Measurements from ENCODE around the gene REPIN1. TPM values are rescaled to one million over a fixed set of nuclear protein-coding genes. Genes with fewer than 3 reads are reported as not detected.

The REPIN1 gene
- total RNA-seq, 1 donor from 2014 or later, result 148 TPM

DNA sequence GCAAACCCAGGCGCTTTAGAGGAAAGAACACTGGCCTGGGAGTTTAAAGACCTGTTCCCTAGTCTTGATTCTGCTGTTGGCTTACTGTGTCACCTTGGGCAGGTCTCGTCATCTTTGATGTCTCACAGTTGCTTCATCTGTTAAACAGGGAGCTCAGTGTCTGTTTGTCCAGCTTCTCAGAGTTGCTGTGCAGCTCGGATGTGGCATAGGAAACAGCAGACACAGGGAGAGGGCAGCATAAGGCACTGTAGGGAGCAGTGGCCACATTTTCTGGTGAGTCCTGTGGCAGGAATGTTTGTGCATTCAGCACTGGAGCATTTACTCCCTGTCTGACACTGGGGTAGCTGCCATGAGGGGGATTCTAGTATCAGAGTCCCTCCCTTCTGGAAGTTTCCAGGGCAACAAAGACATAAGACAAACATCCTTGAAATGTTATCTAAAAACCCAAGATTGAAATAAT, 2.0 kb downstream of the REPIN1 start:
- peaks cover 14% of the 10 kb centered on the region for H3K36me3 Mint-ChIP-seq (ENCODE audit: insufficient read depth)

DNA sequence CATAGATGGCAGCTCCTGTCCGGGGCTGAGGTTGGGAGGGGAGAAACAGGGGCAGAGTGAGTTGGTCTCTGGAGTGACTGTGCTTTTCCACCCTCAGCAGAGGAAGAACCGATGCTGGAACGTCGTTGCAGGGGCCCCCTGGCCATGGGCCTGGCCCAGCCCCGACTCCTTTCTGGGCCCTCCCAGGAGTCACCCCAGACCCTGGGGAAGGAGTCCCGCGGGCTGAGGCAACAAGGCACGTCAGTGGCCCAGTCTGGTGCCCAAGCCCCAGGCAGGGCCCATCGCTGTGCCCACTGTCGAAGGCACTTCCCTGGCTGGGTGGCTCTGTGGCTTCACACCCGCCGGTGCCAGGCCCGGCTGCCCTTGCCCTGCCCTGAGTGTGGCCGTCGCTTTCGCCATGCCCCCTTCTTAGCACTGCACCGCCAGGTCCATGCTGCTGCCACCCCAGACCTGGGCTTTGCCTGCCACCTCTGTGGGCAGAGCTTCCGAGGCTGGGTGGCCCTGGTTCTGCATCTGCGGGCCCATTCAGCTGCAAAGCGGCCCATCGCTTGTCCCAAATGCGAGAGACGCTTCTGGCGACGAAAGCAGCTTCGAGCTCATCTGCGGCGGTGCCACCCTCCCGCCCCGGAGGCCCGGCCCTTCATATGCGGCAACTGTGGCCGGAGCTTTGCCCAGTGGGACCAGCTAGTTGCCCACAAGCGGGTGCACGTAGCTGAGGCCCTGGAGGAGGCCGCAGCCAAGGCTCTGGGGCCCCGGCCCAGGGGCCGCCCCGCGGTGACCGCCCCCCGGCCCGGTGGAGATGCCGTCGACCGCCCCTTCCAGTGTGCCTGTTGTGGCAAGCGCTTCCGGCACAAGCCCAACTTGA, 2.7 kb downstream of the REPIN1 start:
- peaks cover 14% of the 10 kb centered on the region for H3K36me3 Mint-ChIP-seq (ENCODE audit: insufficient read depth)
- no peak overlapping the region for H3K27ac Mint-ChIP-seq
- no peaks in the 10 kb centered on the region for H3K9me3 Mint-ChIP-seq (ENCODE audit: low read depth)
- H3K27me3 Mint-ChIP-seq, result no peaks in the 10 kb centered on the region
- TF ChIP-seq, protein P1, sequence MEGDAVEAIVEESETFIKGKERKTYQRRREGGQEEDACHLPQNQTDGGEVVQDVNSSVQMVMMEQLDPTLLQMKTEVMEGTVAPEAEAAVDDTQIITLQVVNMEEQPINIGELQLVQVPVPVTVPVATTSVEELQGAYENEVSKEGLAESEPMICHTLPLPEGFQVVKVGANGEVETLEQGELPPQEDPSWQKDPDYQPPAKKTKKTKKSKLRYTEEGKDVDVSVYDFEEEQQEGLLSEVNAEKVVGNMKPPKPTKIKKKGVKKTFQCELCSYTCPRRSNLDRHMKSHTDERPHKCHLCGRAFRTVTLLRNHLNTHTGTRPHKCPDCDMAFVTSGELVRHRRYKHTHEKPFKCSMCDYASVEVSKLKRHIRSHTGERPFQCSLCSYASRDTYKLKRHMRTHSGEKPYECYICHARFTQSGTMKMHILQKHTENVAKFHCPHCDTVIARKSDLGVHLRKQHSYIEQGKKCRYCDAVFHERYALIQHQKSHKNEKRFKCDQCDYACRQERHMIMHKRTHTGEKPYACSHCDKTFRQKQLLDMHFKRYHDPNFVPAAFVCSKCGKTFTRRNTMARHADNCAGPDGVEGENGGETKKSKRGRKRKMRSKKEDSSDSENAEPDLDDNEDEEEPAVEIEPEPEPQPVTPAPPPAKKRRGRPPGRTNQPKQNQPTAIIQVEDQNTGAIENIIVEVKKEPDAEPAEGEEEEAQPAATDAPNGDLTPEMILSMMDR (IDR thresholded peaks at IDR 0.05; ENCODE audit: unreplicated experiment), result no peak
- peaks cover 27% of the 10 kb centered on the region for H3K4me1 Mint-ChIP-seq (ENCODE audit: low read depth)
- H3K4me3 Mint-ChIP-seq (ENCODE audit: low read depth), result no peak overlapping the region
- no peak for DNase-seq (ENCODE audit: low spot score, unreplicated experiment)

More for the DNA sequence above, 2.0 kb downstream of the REPIN1 start:
- no peak for DNase-seq (ENCODE audit: low spot score, unreplicated experiment)
- no peaks in the 10 kb centered on the region for H3K27me3 Mint-ChIP-seq
- TF ChIP-seq, protein P1 (IDR thresholded peaks at IDR 0.05; ENCODE audit: unreplicated experiment), result no peak
- H3K27ac Mint-ChIP-seq, result peak overlapping the region; percentile 100
- peaks cover 23% of the 10 kb centered on the region for H3K4me1 Mint-ChIP-seq (ENCODE audit: low read depth)
- H3K9me3 Mint-ChIP-seq (ENCODE audit: low read depth), result no peaks in the 10 kb centered on the region
- H3K4me3 Mint-ChIP-seq (ENCODE audit: low read depth), result peak overlapping the region; percentile 98

DNA sequence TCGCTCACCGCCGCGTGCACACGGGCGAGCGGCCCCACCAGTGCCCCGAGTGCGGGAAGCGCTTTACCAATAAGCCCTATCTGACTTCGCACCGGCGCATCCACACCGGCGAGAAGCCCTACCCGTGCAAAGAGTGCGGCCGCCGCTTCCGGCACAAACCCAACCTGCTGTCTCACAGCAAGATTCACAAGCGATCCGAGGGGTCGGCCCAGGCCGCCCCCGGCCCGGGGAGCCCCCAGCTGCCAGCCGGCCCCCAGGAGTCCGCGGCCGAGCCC, 3.3 kb downstream of the REPIN1 start:
- TF ChIP-seq, protein P1 (IDR thresholded peaks at IDR 0.05; ENCODE audit: unreplicated experiment), result no peak
- no peak for DNase-seq (ENCODE audit: low spot score, unreplicated experiment)
- H3K4me3 Mint-ChIP-seq (ENCODE audit: low read depth), result no peak overlapping the region
- H3K9me3 Mint-ChIP-seq (ENCODE audit: low read depth), result no peaks in the 10 kb centered on the region
- no peak overlapping the region for H3K27ac Mint-ChIP-seq
- no peaks in the 10 kb centered on the region for H3K27me3 Mint-ChIP-seq
- H3K36me3 Mint-ChIP-seq (ENCODE audit: insufficient read depth), result peaks cover 14% of the 10 kb centered on the region
- H3K4me1 Mint-ChIP-seq (ENCODE audit: low read depth), result peaks cover 30% of the 10 kb centered on the region

DNA sequence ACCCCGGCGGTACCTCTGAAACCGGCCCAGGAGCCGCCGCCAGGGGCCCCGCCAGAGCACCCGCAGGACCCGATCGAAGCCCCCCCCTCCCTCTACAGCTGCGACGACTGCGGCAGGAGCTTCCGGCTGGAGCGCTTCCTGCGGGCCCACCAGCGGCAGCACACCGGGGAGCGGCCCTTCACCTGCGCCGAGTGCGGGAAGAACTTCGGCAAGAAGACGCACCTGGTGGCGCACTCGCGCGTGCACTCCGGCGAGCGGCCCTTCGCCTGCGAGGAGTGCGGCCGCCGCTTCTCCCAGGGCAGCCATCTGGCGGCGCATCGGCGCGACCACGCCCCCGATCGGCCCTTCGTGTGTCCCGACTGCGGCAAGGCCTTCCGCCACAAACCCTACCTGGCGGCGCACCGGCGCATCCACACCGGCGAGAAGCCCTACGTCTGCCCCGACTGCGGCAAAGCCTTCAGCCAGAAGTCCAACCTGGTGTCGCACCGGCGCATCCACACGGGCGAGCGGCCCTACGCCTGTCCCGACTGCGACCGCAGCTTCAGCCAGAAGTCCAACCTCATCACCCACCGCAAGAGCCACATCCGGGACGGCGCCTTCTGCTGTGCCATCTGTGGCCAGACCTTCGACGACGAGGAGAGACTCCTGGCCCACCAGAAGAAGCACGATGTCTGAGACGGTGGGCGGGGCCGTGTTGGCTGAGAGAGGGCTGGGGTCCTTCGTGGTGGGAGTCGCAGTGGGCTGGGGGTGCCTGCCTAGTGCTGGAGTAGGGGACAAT, 3.8 kb downstream of the REPIN1 start:
- H3K4me3 Mint-ChIP-seq (ENCODE audit: low read depth), result no peak overlapping the region
- no peak for DNase-seq (ENCODE audit: low spot score, unreplicated experiment)

More for the DNA sequence above, 3.8 kb downstream of the REPIN1 start:
- H3K9me3 Mint-ChIP-seq (ENCODE audit: low read depth), result no peaks in the 10 kb centered on the region
- no peak overlapping the region for H3K27ac Mint-ChIP-seq
- no peaks in the 10 kb centered on the region for H3K27me3 Mint-ChIP-seq
- TF ChIP-seq, protein P1 (IDR thresholded peaks at IDR 0.05; ENCODE audit: unreplicated experiment), result no peak
- peaks cover 14% of the 10 kb centered on the region for H3K36me3 Mint-ChIP-seq (ENCODE audit: insufficient read depth)
- peaks cover 31% of the 10 kb centered on the region for H3K4me1 Mint-ChIP-seq (ENCODE audit: low read depth)
